IMR-90 (cell line): ENCODE data around the gene NAPB. TPM values are rescaled to one million over a fixed set of nuclear protein-coding genes. Genes with fewer than 3 reads are reported as not detected.

Experiments used
- ATAC-seq: fragments of 200-7000 bp; cut with Tn5 transposase; 2 replicates; pipeline ENCODE4 v1.9.1; 2020; ENCODE audit warnings: low read depth, mild to moderate bottlenecking, moderate library complexity
- BruUV-seq: library from RNA; stranded (reverse); fragments of 400-500 nt; replicated peaks from 2 replicates; lab custom pipeline; 2021; lab: Mats Ljungman, UMichigan
- CTCF ChIA-PET: fragments of 300-600 bp; formaldehyde crosslinking; extraction: SDS; loops from one replicate; lab custom pipeline; 2021; ENCODE audit warnings: antibody characterized with exemption; lab: Yijun Ruan, JAX
- POLR2A ChIA-PET: fragments of 300-600 bp; sonication (Branson Sonifier 250); formaldehyde crosslinking; loops from one replicate; lab custom pipeline; 2022; ENCODE audit warnings: antibody characterized with exemption; ENCODE audit not compliant: unreplicated experiment; lab: Charles Lee
- DNase-seq: peaks from one replicate; pipeline ENCODE4 v3.0.0; 2013
- H2AFZ ChIP-seq: replicated peaks from 2 replicates; pipeline ENCODE3; 2013; ENCODE audit warnings: low read length, mild to moderate bottlenecking; ENCODE audit not compliant: poor library complexity
- H2AK5ac ChIP-seq: 2 replicates; pipeline ENCODE4 v1.6.1; 2013; ENCODE audit warnings: low read depth, low read length, inconsistent platforms
- H2AK9ac ChIP-seq: replicated peaks from 2 replicates; pipeline ENCODE3; 2013; ENCODE audit warnings: mild to moderate bottlenecking, low read depth, low read length, moderate library complexity; ENCODE audit not compliant: poor library complexity
- H2BK120ac ChIP-seq: 2 replicates; pipeline ENCODE4 v1.6.1; 2013; ENCODE audit warnings: low read depth, low read length, inconsistent platforms
- H2BK15ac ChIP-seq: 3 replicates; pipeline ENCODE4 v1.6.1; 2013; ENCODE audit warnings: low read depth, low read length, inconsistent platforms
- H2BK20ac ChIP-seq: 2 replicates; pipeline ENCODE4 v1.6.1; 2013; ENCODE audit warnings: low read depth, mild to moderate bottlenecking, inconsistent platforms, low read length, moderate library complexity
- H2BK5ac ChIP-seq: 2 replicates; pipeline ENCODE4 v1.6.1; 2013; ENCODE audit warnings: mild to moderate bottlenecking, low read depth, low read length, inconsistent platforms; ENCODE audit not compliant: poor library complexity, severe bottlenecking
- H3K14ac ChIP-seq: replicated peaks from 2 replicates; pipeline ENCODE4 v1.6.1; 2013; ENCODE audit warnings: low read depth, low read length, inconsistent platforms
- H3K18ac ChIP-seq: 2 replicates; pipeline ENCODE4 v1.6.1; 2013; ENCODE audit warnings: low read depth, low read length, control low read depth
- H3K23ac ChIP-seq: 2 replicates; pipeline ENCODE4 v1.6.1; 2013; ENCODE audit warnings: low read depth, low read length, inconsistent platforms
- H3K27ac ChIP-seq: 2 replicates; pipeline ENCODE4 v1.5.1; 2013; ENCODE audit warnings: mild to moderate bottlenecking, control low read depth, low read length; ENCODE audit not compliant: insufficient read depth
- H3K27me3 ChIP-seq: 2 replicates; pipeline ENCODE4 v1.6.1; 2013; ENCODE audit warnings: low read length; ENCODE audit not compliant: control insufficient read depth, insufficient read depth
- H3K36me3 ChIP-seq: 2 replicates; pipeline ENCODE4 v1.6.1; 2013; ENCODE audit warnings: low read length, mixed read lengths; ENCODE audit not compliant: control insufficient read depth, insufficient read depth
- H3K4ac ChIP-seq: 2 replicates; pipeline ENCODE4 v1.6.1; 2013; ENCODE audit warnings: low read depth, low read length, inconsistent platforms
- H3K4me1 ChIP-seq: 2 replicates; pipeline ENCODE4 v1.6.1; 2013; ENCODE audit warnings: low read length, mixed read lengths; ENCODE audit not compliant: control insufficient read depth, insufficient read depth
- H3K4me2 ChIP-seq: 2 replicates; pipeline ENCODE4 v1.6.1; 2013; ENCODE audit warnings: low read depth, mild to moderate bottlenecking, control low read depth, low read length, moderate library complexity
- H3K4me3 ChIP-seq: 2 replicates; pipeline ENCODE4 v1.5.1; 2013; ENCODE audit warnings: low read depth, mild to moderate bottlenecking, control low read depth, low read length, moderate library complexity; ENCODE audit not compliant: insufficient read depth
- H3K56ac ChIP-seq: 2 replicates; pipeline ENCODE4 v1.6.1; 2013; ENCODE audit warnings: low read length, inconsistent platforms; ENCODE audit not compliant: insufficient read depth; ENCODE audit errors: extremely low read depth
- H3K79me1 ChIP-seq, 2 experiments: 2 replicates each; pipeline ENCODE4 v1.6.1; 2013; ENCODE audit warnings: low read length in 2 of 2, inconsistent platforms in 1 of 2, low read depth in 1 of 2
- H3K9ac ChIP-seq: 2 replicates; pipeline ENCODE4 v1.6.1; 2013; ENCODE audit warnings: low read depth, low read length, control low read depth
- H3K9me1 ChIP-seq: 2 replicates; pipeline ENCODE4 v1.6.1; 2013; ENCODE audit warnings: low read length, inconsistent platforms; ENCODE audit not compliant: insufficient read depth
- H3K9me3 ChIP-seq: 2 replicates; pipeline ENCODE4 v1.6.1; 2013; ENCODE audit warnings: low read length; ENCODE audit not compliant: control insufficient read depth, insufficient read depth
- H4K20me1 ChIP-seq: 2 replicates; pipeline ENCODE4 v1.6.1; 2013; ENCODE audit warnings: low read length, inconsistent platforms; ENCODE audit not compliant: insufficient read depth
- H4K5ac ChIP-seq: 2 replicates; pipeline ENCODE4 v1.6.1; 2013; ENCODE audit warnings: mild to moderate bottlenecking, low read depth, low read length, control low read depth
- H4K8ac ChIP-seq, 2 experiments: 2 replicates each; pipeline ENCODE4 v1.6.1; 2013; ENCODE audit warnings: low read depth in 2 of 2, low read length in 2 of 2, control low read depth in 1 of 2, inconsistent platforms in 1 of 2
- H4K91ac ChIP-seq: 2 replicates; pipeline ENCODE4 v1.6.1; 2013; ENCODE audit warnings: low read depth, low read length, inconsistent platforms; ENCODE audit not compliant: insufficient read depth
- MAZ ChIP-seq: IDR thresholded peaks from 2 replicates; pipeline ENCODE4 v1.6.1; 2012; ENCODE audit warnings: low read depth, mild to moderate bottlenecking, low read length, improper control_type of control experiment, moderate library complexity, borderline replicate concordance
- NFE2L2 ChIP-seq: fragments of 150-350 bp; IDR thresholded peaks from 2 replicates; pipeline ENCODE4 v1.6.1; 2016; ENCODE audit warnings: low read depth, mild to moderate bottlenecking, low read length
- POLR2A ChIP-seq: IDR thresholded peaks from 2 replicates; pipeline ENCODE4 v1.6.1; 2012; ENCODE audit warnings: mild to moderate bottlenecking, low read depth, low read length
- RCOR1 ChIP-seq: IDR thresholded peaks from 2 replicates; pipeline ENCODE4 v1.6.1; 2012; ENCODE audit warnings: mild to moderate bottlenecking, low read length, improper control_type of control experiment; ENCODE audit not compliant: insufficient replicate concordance
- WGBS, 2 experiments: methylation state at CpG; one replicate each; pipeline versions ENCODE4 v1.1.5 to v1.1.7; 2013; ENCODE audit warnings: missing lambda C conversion rate in 2 of 2; ENCODE audit not compliant: insufficient read length in 1 of 2; ENCODE audit errors: extremely low coverage in 2 of 2; 5-methylcytosine and 5-hydroxymethylcytosine counted together
- dilution Hi-C: fragments of 300-500 bp; cut with HindIII; formaldehyde crosslinking; loops from one replicate; pipeline ENCODE4 v1.14.3; 2018; ENCODE audit warnings: low sequenced_read_pairs; ENCODE audit not compliant: unreplicated experiment
- in situ Hi-C: fragments of 300-500 bp; cut with MboI; formaldehyde crosslinking; loops from 3 replicates; pipeline ENCODE4 v1.14.3; 2019; ENCODE audit warnings: low sequenced_read_pairs, inconsistent platforms, mixed read lengths
- intact Hi-C: fragments of 100-400 bp; cut with micrococcal nuclease; formaldehyde crosslinking; loops from 2 replicates; pipeline ENCODE4 v1.10.0; 2022
- polyA plus RNA-seq, 3 experiments: library from polyadenylated mRNA; depleted of rRNA; stranded (reverse); fragments of >200 nt; gene quantifications; 2 replicates each; pipeline ENCODE4 v1.2.3, GENCODE V29; 2012; ENCODE audit warnings: low replicate concordance in 1 of 3
- total RNA-seq: library from RNA; depleted of rRNA; stranded (reverse); fragments of >200 nt; gene quantifications from 2 replicates; pipeline ENCODE4 v1.2.3, GENCODE V29; 2012

Gene NAPB
- total and polyA plus RNA-seq, 2 of the 4 experiments (the other 2 are of a cell fraction): 4.4 to 5.2 TPM

GRCh38 chr20:23365390-23366165 is 55.7 kb downstream of the NAPB start:
- intact Hi-C loops (loop anchor here (5.0 kb wide), 1 partner anchor 37 kb away; no protein-coding TSS in a partner anchor), dilution Hi-C loops (no loop called here), in situ Hi-C loops (no loop called here)
- WGBS, 2 experiments: 96% methylated on average over 51 of the region's 65 CpGs; no CpG with 5 or more reads in 1 of the 2 experiments
- Histone ChIP-seq H3K4ac (no peak overlapping the region), H3K4me3 (no peak overlapping the region), H4K91ac (no peak overlapping the region), H2AK9ac (no peak overlapping the region), H3K27ac (no peak overlapping the region), H3K27me3 (no peaks in the 10 kb centered on the region), H4K5ac (no peak overlapping the region), H2BK120ac (no peak overlapping the region), H3K23ac (no peak overlapping the region), H2BK5ac (no peak overlapping the region), H3K4me2 (no peak overlapping the region), H3K9ac (no peak overlapping the region), H3K18ac (no peak overlapping the region), H3K56ac (no peak overlapping the region), H2AFZ (peak overlapping the region; percentile 4), H2BK15ac (no peak overlapping the region), H3K9me1 (peaks cover 15% of the 10 kb centered on the region), H3K14ac (no peak overlapping the region), H2BK20ac (no peak overlapping the region), H3K36me3 (peaks cover 27% of the 10 kb centered on the region), H3K9me3 (no peaks in the 10 kb centered on the region), H4K8ac (no peak overlapping the region), H3K4me1 (peaks cover 13% of the 10 kb centered on the region), H4K20me1 (peaks cover 53% of the 10 kb centered on the region), H2AK5ac (no peak overlapping the region), H3K79me1 (peaks cover 31 to 71% of the 10 kb centered on the region in 2 experiments)
- DNase-seq (no peak), ATAC-seq (no peak)
- ChIA-PET POLR2A (no interaction called here), CTCF (no interaction called here)
- no TSS peak for BruUV-seq
- TF ChIP-seq RCOR1 (no peak), MAZ (no peak), POLR2A (0 out of 2 replicates have a peak, but pooled peaks have one; percentile 15), NFE2L2 (no peak)
